NOMO-1 treated with dmso at 0.1 percent for 144 hours (cell line): ENCODE results near the gene ZNF460.

ENCODE experiments used
- DNase-seq: peaks from one replicate; lab custom pipeline; 2025; ENCODE audit not compliant: unreplicated experiment; lab: John Stamatoyannopoulos, UW

ZNF460 gene

GRCh38 chr19:57279418-57280164 lies 694 bp upstream of the ZNF460 start:
- DNase-seq: peak; percentile 83

GRCh38 chr19:57280962-57281400 lies 696 bp downstream of the ZNF460 start:
- DNase-seq: peak; percentile 31

- no peak for DNase-seq
Observed at GRCh38 chr19:57282011-57282643, 1.8 kb downstream of the ZNF460 start.

- DNase-seq: no peak
Observed at GRCh38 chr19:57288373-57288772, 8.1 kb downstream of the ZNF460 start.

GRCh38 chr19:57290970-57291369 lies 10.7 kb downstream of the ZNF460 start:
- no peak for DNase-seq

- no peak for DNase-seq
Observed at GRCh38 chr19:57292547-57292946, 12.3 kb downstream of the ZNF460 start.

GRCh38 chr19:57293719-57294118 lies 13.4 kb downstream of the ZNF460 start:
- DNase-seq: no peak

- no peak for DNase-seq
Observed at GRCh38 chr19:57302020-57302465, 21.8 kb downstream of the ZNF460 start.

- DNase-seq: no peak
Observed at GRCh38 chr19:57302727-57303401, 22.6 kb downstream of the ZNF460 start.

- no peak for DNase-seq
Observed at GRCh38 chr19:57305056-57305455, 24.8 kb downstream of the ZNF460 start.

- no peak for DNase-seq
Observed at GRCh38 chr19:57308514-57308913, 28.2 kb downstream of the ZNF460 start.

- DNase-seq: no peak
Observed at GRCh38 chr19:57310792-57311191, 30.5 kb downstream of the ZNF460 start.

- DNase-seq: no peak
Observed at GRCh38 chr19:57314146-57314545, 33.9 kb downstream of the ZNF460 start.

GRCh38 chr19:57317503-57317902 lies 37.2 kb downstream of the ZNF460 start:
- no peak for DNase-seq

- no peak for DNase-seq
Observed at GRCh38 chr19:57319869-57320179, 39.5 kb downstream of the ZNF460 start.

GRCh38 chr19:57320180-57321084 lies 40.1 kb downstream of the ZNF460 start, which contains the start of gene ZNF543:
TSS of gene ZNF543 (plus strand) at chr19:57320472. CDS start at chr19:57320854, 382 bp downstream.
- peak; percentile 89 for DNase-seq

- DNase-seq: no peak
Observed at GRCh38 chr19:57321116-57321515, 40.8 kb downstream of the ZNF460 start.

GRCh38 chr19:57321751-57322150 lies 41.5 kb downstream of the ZNF460 start:
- DNase-seq: no peak

- DNase-seq: no peak
Observed at GRCh38 chr19:57324992-57325391, 44.7 kb downstream of the ZNF460 start.

- DNase-seq: no peak
Observed at GRCh38 chr19:57327993-57328392, 47.7 kb downstream of the ZNF460 start.

GRCh38 chr19:57334191-57334590 lies 53.9 kb downstream of the ZNF460 start:
- no peak for DNase-seq
